HS-27A (cell line): ENCODE data around the gene WDR83.

Source experiments
- DNase-seq: peaks from one replicate; pipeline ENCODE4 v3.0.0-alpha.2; 2012; ENCODE audit warnings: low read depth, missing footprints

The WDR83 gene

GRCh38 chr19:12715102-12715501 is 48.5 kb downstream of the WDR83 start:
- DNase-seq, result no peak

DNA sequence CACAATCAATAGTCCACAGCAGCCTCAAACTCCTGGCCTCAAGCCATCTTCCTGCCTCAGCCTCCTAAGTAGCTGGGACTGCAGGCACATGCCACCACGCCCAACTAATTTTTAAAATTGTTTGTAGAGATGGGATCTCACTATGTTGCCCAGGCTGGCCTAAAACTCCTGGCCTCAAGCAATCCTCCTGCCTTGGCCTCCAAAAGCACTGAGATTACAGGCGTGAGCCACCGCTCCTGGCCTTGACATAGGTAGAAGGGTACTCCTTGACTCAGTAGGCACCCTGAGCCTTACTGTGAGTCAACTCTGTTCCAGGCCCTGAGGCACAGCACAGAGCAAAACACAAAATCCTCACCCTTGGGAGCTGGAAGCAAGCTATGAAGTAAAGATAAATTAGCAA is 49.3 kb downstream of the WDR83 start:
- DNase-seq, result no peak

DNA sequence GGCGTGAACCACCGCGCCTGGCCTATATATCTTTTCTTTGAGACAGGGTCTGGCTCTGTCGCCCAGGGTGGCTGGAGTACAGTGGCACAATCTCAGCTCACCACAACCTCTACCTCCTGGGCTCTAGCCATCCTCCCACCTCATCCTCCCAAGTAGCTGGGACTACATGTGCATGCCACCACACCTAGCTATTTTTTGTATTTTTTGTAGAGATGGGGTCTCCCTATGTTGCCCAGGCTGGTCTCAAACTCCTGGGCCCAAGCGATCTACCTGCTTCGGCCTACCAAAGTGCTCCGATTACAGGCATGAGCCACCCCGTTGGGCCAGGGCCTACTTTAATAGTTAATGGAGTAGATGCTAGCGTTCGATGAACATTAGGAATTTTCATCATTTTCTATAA is 53.7 kb downstream of the WDR83 start:
- DNase-seq, result no peak

GRCh38 chr19:12720851-12721655 is 54.4 kb downstream of the WDR83 start:
- no peak for DNase-seq

DNA sequence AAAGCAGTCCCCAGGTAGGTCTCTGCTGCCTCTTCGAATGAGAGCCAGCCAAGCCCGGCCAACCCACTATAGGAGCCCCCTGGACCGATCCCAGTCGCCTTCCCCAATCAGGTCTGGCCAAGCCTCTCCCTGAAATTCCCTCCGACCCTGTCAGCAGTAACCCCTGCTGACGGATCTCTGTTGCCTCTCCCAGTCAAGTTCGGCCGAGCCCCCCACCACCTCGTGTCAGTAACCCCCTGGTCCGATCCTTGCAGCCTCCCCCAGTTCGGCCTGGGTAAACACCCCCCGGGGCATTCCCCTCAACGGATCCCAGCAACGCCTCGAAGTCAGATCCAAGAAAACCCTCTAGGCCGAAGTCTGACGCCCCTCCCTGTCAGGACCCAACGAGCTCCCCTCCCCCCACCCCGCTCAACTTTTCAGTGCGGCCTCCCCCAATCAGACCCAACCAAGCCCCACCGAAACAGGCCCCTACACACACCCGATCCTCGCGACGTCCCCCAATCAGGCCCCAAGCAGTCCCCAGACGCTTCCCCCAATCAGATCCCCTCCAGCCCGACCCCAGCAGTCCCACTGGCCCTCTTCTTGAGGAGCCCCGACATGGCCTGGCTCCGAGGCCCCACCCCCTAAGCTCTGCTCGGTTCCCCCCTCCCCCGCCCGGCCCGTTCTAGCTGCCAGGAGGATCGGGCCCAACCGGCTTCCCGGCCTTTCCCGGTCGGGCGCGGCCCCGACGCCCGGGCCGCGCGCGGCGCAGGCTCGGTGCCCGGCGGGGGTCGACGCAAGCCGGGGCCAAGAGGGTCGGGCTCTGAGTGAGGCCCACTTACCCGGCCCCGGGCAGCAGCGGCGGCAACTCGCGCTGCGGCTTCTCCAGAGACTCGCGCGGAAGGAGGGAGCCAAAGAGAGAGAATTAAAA is 55.3 kb downstream of the WDR83 start:
- no peak for DNase-seq

DNA sequence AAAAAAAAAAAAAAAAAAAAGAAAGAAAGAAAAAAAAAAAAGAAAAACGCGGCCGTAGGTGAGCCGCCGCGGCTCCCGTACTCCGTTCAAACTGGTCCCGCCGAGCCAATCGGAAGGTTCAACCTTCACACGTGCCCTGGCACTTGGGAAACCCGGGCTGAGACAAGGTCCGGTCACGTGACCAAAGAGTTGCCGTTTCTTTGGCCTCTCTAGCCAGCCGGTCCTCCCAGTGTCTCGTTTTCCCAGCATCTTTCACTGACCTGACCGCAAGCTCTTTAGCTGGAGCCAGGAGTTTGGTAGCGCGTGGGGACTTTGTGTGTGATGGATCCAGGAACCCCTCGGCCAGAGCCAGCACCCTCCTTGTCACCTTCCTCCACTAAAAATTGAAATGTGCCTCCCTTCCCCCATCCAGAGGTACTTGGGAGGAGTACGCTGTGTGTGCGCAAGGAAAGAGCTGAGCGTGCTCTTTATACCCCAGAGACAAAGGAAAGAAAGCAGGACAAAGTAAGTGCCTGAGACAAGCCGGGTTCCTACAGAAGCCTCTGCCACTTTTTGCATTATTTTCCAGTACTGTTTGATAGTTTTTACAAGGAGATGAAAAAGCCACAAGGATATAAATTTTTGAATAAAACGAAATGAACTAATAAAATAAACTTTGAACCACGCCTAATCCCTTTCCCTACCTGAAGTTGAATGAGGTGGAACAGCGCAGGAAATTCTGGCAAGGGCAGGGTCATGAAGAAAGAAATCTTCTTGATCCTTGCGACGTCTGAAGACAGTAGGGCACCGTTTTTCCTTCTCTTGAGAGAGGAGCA is 56.2 kb downstream of the WDR83 start:
- DNase-seq, result peak; percentile 99

DNA sequence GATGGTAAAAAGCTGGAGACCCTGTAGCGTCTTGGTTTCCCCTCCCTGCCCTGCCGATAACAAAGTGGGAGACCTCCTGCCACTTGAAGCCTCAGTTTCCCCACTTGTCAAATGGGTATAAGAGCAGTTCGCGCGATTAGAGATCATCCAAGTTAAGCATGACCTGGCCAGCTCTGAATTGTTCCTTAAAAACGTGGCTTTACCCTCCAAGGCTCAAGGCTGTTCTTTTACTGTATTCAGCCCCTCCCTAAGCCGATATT is 56.7 kb downstream of the WDR83 start:
- DNase-seq, result no peak

DNA sequence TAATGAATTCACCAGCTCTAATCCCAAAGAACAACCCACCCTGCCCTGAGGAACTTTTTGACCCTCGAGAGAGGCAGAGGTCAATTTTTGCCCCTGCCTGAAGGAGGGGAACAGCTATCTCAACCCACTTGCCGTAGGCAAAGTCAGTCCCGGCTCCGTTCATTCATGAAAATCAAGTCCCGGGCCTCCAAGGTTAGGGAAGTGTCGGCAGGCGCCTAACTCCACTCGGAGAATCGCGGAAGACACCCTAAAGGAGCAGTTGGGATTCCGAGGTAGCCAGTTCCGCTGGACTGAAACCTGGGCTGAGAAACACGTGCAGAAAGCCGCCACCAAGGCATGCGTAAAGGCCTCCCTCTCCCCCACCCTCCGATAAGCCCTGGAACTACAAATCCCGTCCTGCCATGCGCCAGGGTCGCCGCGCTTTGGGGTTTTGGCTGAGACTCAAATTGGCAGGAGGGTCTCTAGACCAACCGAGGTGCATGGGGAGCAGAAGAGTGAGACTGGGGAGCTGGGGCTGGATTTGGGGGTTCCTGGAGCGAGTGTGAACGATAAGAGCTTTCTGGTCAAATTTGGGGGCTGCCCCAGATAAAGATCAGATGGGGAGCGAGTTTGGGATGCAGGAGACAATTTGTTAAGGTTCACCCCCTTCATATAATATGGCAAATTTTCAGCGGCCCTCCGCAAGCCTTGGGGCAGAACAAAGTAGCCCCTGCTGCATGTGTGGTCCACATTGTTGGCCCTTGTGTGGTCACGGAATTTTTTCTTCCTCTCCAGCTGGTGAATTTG is 57.2 kb downstream of the WDR83 start, which contains the start of gene TNPO2:
Gene TNPO2, minus strand, starts transcription at position 292 of the 786 bp plus-strand sequence. CDS start 2,955 bp downstream, outside the sequence.
- no peak for DNase-seq
